GM20000 (cell line): ENCODE results near the gene CHSY1.

Experiments used
- DNase-seq: peaks from one replicate; pipeline ENCODE4 v3.0.0; 2012; ENCODE audit warnings: low spot score
- CTCF ChIP-seq: IDR thresholded peaks from 2 replicates; pipeline ENCODE4 v1.5.1; 2012; ENCODE audit warnings: mild to moderate bottlenecking, control low read depth; ENCODE audit errors: extremely low read depth, missing control alignments

CHSY1 gene

DNA sequence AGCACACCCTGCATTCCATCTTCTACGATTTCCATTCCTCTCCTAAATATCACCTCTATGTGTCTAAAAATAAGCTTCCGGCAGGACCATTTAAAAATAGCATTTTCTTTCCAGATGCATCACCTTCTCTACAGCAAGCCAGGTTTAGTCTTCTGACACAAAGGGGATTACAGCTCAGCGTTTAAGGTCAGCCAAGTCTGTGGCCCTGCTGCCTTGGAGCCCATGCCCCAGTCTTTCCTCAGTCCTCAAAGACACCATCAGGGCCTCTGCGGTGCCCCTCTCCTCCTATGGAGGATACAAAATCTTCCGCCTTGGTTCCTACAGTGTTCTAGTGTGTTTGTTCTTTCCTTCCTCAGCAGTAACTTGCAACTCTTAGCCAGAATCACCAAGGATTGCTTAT is 21.7 kb upstream of the CHSY1 start:
- no peak for DNase-seq

DNA sequence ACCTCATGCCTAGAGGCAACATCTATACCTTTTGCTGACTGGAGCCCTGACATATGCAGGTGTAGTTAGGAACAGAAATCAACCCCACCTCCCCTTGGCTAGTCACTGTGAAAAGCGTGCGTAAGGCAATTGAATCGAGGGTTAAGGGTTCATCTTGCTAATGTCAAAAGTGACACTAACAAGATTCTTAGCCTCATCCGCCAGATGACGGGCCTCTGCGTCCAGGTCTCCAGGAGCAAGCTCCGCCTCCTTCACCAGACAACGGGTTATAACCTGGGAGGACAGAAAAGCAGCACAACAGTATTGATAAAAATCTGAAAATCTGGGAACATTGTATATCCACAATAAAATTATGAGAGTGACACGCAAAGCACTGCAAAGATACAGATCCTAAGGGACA is 20.7 kb upstream of the CHSY1 start:
- TF ChIP-seq CTCF, result no peak
- no peak for DNase-seq

More for the DNA sequence above, 21.7 kb upstream of the CHSY1 start:
- no peak for TF ChIP-seq CTCF

GRCh38 chr15:101269479-101270223 is 17.8 kb upstream of the CHSY1 start:
- DNase-seq, result no peak
- TF ChIP-seq CTCF, result peak; percentile 11

DNA sequence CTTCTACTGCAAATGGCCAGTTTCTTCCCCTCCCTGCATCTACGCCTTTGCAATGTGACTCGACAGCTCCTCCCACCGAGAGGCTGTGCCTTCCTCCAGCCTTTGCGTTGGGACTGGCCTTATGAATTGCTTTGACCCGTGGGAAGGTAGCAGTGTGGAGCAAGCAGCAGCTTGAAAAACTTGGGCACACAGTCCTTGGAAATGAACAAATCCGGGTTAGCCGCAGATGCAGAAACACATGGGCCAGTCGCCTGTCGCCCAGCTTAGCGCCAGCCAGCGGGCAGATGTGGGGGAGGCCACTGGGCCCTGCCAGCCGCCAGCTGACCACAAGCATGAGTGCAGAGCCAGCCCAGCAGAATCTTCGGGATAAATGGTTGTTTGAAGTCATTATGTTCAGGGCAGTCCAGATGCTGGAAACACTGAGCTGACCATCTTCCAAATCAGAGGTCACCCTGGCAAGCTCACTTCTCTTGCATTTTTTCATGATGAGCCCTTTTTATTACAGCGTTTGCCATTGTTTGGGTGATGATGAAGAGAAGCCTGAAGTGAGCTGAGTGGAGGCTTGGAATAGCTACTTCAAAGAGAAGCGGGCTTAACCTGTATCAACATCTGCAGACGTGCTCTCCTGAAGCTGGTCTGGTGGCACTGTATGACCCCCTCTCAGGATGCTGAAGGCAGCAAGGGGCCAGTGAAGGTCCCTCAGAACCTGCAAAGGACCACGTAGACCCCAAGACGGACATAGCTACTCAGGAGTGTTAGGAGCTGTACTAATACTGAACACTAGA is 15.7 kb upstream of the CHSY1 start:
- no peak for DNase-seq
- no peak for TF ChIP-seq CTCF

DNA sequence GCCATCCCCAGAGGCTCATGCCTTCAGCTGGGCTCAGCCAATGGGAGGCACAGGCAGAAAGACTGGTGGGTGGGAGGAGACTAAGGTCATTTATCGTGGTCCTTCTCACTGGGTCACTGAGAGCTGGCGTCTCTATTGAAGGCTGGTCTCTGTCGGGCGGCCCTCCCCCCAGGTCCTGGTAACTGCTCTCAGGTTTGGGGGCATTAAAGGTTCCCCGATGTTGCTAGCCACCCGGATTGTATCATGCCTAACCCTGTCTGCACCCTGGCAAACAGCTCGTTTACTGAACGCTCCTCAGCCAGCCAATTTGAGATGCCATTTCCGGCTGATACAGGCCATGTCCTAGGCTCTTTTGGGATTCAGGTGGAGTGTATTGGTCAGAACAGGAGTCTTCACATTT is 14.9 kb upstream of the CHSY1 start:
- no peak for TF ChIP-seq CTCF
- no peak for DNase-seq

DNA sequence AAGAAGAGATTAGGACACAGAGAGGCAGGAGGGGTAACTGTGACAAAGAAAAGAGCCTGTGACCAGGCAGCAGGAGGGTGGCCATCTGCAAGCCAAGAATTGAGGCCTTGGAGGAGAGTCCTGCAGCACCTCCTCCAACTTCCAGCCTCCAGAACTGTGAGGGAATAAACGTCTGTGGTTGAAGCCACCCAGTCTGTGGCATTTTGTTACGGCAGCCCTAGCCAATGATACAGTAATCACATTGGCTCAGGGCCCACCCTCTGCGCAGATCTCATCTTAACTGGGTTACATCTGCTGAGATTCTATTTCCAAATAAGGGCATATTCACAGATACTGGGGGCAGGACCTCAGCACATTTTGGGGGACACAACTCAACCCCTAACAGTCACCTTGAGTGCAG is 14.2 kb upstream of the CHSY1 start:
- no peak for DNase-seq
- no peak for TF ChIP-seq CTCF

GRCh38 chr15:101264911-101265641 is 13.2 kb upstream of the CHSY1 start:
- TF ChIP-seq CTCF, result no peak

More at GRCh38 chr15:101264911-101265641, 13.2 kb upstream of the CHSY1 start:
- peak; percentile 57 for DNase-seq
